Stimulated activated CD4-positive, alpha-beta T cell treated with anti-CD3 and anti-CD28 coated beads, Interleukin-12 subunit alpha, Interleukin-12 subunit beta, amount 100 ng/mL, for 4 hours (primary cell): Measurements from ENCODE around the gene C12orf42.
"Not testable (repeated sequence)": the region's sequence is repeated elsewhere in the genome, so short reads cannot be mapped to it uniquely, and the experiment has no call there.

Experiments
- DNase-seq: peaks from one replicate; pipeline ENCODE4 v3.0.0-alpha.2; 2020

C12orf42 gene

DNA sequence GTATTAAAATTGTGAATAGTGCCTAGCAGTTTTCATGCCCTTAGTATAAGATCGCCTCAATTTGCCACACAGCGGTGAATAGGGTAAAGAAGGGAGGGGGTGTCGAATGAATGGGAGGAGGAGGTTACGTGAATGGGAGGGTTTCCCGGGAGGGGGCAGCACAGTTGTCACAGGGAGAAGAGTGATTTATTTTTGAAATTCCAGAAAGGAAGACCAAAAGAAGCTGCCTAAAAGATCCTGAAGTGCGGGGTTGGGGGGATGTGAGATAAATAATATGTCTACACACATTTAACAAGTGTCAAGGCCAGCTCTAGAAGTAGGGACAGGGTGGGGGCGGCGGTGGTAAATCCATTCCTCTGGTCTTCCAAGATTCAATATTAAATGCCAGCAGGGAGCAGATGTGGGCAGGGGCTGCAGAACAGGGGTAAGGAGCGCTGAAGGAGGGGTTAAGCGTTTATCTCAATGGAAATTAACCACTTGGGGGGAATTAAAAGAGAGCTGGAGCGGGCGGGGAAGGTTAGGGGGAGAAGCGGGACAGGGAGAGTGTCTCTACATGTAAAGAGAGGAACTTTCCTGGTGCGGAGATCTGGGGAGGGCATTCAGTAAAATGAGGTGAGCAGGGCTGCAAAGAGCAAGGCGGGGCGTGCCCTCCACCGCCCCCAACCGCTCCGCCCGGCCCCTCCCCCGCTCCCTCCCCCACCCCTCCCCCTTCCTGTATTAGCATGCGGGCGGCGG lies 867 bp downstream of the C12orf42 start:
- DNase-seq, result no peak

DNA sequence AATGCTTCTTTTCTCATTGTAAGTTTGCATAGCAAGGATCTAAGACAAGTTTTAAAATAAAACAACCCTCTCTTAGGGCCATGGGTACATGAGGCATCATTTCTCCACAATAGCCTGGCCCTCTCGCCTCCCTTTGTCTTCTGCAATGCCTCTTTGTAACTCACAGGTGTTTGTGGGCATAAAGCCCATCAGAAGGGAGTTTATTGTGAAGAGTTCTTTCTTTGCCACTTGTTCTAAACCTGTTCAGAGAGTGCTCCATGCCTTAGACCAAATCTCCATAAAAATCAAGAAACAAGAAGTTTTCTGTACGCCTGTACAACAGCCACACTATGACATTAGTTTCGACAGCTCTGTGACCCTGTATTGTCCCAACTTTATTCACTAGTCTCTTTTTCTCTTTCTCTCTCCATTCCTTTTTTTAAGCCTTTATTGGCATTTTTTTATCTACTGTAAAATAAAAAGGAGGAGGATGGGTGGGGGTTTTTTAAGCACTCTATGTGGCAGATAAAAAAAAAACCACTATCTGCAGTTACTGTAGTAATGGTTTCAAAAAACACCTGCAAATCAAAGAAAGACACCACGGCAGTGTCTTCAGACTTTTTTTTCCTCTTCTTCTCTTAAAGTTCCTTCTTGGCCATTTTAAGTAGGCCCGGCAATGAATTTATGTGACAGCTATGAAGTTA lies 1.6 kb downstream of the C12orf42 start:
- DNase-seq, result no peak

DNA sequence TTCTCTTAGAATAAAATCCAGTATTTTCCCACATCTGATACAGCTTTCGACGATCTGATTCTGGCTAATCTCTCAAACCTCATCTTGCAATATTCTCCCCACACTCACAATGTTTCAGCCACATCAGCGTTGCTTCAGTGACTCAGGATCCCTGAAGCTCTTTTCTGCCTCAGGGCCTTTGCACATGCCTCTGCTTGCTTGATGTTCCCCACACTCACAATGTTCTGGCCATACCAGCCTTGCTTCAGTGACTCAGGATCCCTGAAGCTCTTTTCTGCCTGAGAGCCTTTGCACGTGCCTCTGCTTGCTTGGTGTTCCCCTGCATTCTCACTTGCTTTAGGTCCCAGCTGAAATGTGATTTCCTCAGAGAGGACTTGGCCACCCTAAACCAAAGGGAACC lies 2.6 kb downstream of the C12orf42 start:
- DNase-seq, result no peak

DNA sequence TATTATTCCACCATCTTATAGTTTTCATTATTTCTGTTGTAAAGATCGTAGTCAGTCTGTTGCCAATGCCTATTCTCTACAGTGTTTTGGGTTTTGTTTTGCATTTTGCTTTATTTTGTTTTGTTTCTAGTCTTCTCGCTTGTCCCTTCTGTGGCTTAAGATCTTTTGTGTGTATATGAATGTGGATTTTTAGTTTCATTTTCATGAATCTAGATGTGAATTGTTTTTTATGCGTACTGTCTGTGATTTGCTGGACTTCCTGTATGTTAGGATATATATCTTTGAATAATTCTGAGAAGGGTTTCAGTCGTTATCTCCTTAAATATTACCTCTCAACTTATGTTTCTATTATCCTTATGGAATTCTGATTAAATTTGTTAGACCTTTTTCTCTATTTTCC lies 13.4 kb downstream of the C12orf42 start:
- no peak for DNase-seq

DNA sequence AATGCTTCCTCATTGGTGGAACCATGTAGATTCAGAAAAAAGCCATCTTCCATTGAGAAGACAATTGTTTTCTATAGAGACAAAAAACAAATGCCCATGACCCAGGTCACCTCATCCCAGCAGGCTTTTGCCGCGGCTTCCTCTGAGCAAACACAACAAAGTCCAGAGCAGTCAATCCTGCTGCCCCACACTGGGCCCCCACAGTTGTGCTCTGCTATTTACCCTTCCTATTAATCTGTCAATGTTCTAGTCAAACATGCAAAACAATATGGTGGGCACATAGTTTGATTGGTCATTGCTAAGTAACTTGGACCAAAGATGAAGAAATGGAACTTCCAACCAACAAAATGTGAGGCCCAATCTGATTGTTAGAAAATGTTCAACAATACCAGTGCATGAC lies 20.7 kb downstream of the C12orf42 start:
- DNase-seq, result no peak

DNA sequence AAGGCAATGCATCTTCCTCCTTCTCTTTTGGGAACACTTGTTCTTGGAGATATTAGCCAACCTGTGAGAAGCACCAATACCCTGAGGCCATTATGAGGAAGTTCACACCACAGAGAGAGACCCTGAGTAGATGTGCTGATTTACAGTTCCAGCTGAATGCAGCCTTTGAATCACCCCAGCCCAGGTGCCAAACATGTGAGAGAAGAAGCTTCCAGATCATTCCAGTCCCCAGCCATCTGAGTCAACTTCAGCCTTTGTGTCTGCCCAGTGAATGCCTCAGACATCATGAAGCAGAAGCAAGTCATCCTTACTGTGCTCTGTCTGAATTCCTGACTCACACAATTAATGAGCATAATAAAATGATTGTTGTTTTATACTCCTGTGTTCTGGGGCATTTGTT lies 25.1 kb downstream of the C12orf42 start:
- no peak for DNase-seq

DNA sequence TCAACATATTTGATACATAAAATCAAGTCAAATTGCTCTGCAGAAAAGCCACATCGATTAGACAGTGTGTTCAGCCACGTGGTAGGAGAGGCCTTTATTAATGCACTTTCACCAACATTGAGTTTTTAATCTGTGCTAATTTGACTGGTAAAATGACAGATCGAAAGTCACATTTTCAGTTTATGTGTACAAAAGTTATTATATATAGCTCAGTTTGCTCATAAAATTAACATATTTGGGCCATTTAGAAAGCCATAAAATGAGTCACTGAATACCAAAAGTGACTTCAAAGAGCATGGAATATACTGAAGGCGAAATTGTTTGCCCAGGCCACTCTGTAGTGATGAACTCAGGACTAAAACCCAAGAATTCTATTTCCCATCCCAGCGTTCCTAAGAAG lies 26.0 kb downstream of the C12orf42 start:
- no peak for DNase-seq

DNA sequence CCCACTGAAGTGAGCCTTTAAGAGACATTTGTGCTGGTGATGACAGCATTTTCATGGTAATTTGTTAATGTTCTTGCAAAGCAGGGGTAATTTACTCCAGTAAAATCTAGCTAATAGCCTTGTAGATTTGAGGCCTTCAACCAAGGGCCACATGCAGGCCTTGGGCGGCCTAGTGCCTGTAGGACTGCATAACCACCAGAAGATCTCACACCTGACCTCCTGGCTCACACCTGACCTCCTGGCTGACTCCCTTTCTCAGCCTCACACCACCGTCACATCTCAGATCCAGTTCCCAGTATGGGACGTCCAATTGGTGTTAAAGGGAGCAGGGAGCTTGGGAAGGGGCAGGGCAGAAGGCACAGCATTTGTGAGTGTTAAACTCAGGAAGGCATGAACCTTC lies 26.9 kb downstream of the C12orf42 start:
- no peak for DNase-seq

DNA sequence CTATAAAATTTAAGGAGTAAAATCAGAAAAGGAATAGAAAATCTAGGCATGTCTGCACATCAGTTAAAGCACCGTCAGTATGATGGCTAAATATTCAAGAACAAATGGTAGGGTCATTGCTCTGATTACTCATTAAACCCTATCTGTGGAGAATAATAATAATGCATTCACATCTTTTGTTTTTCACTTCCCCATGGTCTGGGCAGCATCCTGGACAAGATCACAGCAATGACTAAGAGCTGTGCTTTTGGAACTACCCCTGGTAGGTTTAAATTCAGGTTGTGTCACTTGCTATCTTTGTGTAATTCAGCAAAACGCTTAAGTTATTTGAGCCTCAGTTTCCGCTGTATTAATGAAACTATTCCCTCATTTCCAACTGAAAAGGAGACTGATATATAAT lies 33.1 kb downstream of the C12orf42 start:
- no peak for DNase-seq

DNA sequence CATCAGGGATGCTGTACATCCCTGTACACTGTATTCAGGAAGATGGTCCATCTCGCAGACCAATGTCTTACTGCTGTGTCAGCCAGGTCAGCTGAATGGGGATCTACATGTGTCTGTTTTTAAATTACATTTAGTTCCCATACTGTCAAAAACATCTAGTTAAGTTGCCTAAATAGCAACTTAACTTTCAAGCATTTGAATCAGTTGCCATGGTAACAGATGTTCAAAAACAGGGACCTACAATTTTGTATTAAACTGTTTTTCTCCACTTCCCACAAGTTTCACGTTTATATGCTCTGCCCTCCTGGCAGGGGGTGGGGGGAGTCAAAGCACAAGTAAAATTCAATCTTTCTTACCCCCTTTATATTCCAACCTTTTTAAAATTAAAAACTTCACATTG lies 38.3 kb downstream of the C12orf42 start:
- DNase-seq, result no peak

DNA sequence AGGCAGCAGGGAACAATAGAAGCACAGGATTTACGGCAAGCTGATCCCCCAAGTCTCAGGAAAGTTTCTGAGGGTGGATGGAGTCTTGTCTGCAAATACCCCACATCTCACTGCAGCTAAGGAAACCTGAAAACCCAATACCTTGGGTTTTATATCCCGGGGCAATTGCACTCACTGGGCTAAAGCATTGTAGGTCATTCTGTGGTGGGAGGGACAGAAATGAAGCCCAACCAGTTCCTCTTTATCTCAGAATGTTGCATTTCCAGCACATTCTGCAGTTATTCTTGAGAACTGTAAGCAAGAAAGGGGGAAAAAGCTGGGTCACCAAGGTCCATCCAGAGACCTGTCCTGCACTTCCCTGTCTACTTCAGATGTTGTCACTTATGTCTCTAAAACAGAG lies 39.8 kb downstream of the C12orf42 start:
- DNase-seq, result no peak

DNA sequence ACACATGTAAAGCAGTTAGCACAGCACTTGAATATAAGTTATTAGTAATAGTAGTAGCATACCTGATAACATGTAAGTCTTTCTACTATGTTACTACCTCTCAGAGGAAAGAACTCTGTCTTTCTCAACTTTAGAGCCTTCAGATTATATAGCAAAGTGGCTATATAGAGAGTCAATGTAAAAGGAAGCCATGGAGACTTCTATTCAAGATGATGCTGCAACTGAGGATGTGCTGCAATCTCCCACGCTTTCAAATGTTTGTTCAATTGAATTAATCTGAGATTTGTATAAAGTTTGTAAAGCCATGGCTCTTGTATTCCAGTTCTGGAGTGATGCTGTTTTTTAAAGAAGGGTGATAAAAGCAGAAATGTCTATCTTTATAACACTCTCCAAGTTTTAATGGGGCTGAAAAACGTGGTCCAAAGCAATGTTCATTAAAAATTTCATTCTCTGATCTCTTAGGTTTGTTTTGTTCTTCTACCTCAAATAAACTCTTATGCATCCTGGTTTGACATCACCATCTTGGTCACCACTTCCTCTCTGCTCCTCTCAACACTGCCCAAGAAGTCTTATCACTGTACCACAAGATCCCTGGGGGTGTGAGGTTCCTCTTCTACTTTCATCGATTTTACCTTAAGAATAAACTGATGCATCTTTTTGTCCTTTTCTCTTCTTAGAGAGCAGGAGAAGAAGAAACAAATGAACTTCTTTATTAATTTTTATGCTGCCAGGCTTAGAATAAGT lies 40.6 kb downstream of the C12orf42 start:
- DNase-seq, result no peak

DNA sequence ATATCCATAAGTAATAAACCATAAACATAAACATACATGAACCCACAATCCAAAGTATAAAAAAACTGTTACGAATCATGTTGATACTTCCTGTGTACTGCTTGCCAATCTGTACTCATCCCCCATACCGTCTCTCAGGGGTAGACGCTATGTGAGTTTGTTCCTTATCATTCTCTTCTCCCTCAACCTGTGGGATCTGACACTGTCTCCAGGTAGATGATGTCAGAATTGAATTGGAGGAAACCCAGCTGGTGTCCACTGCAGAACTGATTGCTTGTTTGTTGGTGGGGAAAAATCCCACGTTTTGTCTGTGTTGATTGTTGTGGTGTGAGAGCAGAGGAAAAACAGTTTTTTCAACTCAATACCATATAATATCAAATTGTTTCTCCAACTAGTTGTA lies 50.8 kb downstream of the C12orf42 start:
- no peak for DNase-seq

DNA sequence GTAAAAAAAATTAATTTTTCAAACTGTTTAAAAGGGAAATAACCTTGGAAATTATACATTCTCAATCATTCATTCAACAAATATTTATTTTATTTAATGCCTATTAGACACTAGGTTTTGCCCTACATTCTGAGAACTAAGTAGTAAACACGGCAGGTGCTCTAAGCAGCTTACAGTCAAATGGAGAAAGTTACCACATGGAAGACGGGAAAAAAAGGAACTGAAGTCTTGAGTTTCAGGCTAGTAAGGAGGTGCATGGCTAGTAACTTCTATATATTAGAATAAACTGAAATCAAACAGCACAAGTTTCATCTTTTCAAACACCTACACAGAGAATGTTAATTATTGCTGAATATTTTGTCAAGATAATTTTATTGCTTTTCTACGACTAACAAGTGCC lies 52.9 kb downstream of the C12orf42 start:
- DNase-seq, result no peak

DNA sequence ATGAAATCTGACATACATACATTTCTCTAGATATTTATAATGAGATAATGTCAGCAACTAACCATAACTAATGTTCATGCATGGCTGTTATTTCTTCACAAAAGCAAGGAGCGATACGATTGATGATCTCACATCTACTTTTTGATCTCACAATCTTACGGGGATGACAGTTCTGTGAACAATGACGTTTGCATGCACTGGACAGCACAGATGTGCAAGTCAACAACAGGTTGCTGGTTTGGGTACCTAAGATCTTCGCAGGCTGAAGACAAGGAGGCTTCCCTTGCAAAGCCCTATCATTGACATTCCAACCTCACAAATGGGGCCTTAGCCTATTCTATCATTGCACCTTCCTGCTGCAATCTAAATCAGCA lies 53.6 kb downstream of the C12orf42 start:
- no peak for DNase-seq

DNA sequence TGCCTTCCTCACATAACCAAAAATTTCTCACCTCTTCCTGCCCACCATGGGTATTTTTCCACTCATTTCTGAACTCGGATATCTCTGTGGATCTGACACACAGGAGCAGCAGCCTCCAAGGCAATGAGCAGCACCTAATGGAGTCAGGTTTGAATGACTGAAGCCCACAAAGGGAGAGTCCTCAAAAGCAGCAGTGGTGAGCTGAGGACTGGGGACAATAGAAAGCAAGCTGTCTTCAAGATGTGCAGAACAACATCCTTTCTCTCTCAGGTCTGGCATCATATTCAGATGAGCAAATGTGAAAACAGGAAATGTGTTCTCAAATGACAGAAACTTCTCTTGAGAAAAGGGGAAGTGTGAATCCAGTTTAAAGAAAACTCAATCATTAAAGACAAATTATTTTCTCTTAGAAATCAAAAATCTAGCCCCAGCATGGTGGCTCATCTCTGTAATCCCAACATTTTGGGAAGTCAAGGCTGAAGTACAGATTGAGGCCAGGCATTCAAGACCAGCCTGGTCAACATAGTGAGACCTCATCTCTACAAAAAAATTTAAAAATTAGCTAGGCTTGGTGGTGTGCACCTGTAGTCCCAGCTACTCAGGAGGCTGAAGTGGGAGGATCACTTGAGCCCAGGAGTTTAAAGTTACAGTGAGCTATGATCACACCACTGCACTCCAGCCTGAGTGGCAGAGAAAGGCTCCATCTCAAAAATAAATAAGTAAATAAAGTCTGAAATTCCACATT lies 54.2 kb downstream of the C12orf42 start:
- no peak for DNase-seq

DNA sequence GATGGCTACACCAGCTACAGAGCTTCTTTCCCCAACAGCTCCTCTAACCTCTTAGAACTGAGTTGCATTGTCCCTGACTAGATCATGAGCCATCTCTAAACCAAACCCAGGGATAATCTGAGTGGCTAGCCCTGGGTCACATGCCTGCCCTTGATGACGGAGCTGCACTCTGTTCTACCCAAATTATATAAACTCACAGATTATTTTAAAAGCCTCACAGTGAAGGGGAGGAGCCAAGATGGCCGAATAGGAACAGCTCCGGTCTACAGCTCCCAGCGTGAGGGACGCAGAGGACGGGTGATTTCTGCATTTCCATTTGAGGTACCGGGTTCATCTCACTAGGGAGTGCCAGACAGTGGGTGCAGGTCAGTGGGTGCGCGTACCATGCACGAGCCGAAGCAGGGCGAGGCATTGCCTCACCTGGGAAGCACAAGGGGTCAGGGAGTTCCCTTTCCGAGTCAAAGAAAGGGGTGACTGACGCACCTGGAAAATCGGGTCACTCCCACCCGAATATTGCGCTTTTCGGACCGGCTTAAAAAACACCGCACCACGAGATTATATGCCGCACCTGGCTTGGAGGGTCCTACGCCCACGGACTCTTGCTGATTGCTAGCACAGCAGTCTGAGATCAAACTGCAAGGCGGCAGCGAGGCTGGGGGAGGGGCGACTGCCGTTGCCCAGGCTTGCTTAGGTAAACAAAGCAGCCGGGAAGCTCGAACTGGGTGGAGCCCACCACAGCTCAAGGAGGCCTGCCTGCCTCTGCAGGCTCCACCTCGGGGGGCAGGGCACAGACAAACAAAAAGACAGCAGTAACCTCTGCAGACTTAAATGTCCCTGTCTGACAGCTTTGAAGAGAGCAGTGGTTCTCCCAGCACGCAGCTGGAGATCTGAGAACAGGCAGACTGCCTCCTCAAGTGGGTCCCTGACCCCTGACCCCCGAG lies 61.3 kb downstream of the C12orf42 start:
- not testable (repeated sequence) for DNase-seq

DNA sequence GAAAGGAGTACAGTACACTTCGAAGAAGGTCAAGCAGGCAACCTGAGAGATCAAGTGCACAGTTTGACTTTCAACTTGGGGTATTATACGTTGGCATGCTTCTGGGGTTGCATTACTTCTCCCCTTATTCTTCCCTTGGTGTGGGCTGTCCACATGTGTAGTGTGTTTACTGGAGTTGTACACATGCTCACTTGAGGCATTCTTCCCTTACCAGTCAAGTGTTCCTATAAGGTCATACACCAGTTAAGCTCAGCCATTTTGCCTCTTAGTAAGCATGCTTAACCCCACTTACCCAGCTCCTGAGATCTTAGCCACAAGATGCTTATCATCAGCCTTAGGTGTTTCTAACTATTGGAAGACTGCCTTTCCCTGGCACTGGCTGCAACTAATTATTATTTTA lies 63.8 kb downstream of the C12orf42 start:
- DNase-seq, result no peak

DNA sequence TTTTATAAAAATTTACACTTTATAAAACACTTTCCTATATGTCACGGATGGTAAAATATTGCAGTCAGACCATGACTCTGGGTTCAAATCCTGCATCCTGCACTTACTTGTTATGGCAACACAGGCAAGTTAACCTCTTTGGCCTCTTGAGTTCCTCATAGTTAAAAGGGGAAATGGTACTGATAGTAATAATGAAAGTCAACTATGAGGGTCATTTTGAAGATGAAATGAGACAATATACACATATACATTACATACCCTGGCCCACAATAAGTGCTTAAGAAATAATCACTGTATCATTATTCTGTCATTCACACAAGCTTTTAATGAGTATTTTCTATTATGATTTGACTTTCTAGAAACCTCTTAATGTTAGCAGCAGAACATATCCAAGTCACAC lies 64.4 kb downstream of the C12orf42 start:
- DNase-seq, result no peak

DNA sequence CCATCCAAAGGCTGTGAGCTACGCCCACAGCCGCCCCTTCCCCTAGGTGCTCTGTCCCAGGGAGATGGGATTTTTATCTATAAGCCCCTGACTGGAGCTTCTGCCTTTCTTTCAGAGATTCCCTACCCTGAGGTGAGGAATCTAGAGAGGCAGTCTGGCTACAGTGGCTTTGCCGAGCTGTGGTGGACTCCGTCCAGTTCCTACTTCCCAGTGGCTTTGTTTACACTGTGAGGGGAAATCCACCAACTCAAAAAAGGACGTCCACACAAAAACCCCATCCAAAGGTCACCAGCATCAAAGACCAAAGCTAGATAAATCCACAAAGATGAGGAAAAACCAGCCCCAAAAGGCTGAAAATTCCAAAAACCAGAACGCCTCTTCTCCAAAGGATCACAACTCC lies 70.1 kb downstream of the C12orf42 start:
- DNase-seq, result not testable (repeated sequence)

DNA sequence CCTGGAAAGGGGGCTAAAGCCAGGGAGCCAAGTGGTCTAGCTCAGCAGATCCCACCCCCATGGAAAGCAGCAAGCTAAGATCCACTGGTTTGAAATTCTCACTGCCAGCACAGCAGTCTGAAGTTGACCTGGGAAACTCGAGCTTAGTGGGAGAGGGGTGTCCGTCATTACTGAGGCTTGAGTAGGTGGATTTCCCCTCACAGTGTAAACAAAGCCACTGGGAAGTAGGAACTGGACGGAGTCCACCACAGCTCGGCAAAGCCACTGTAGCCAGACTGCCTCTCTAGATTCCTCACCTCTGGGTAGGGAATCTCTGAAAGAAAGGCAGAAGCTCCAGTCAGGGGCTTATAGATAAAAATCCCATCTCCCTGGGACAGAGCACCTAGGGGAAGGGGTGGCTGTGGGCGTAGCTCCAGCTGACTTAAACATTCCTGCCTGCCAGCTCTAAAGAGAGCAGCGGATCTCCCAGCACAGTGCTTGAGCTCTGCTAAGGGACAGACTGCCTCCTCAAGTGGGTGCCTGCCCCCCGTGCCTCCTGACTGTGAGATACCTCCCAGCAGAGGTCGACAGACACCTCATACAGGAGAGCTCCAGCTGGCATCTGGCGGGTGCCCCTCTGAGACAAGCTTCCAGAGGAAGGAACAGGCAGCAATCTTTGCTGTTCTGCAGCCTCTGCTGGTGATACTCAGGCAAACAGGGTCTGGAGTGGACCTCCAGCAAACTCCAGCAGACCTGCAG lies 70.8 kb downstream of the C12orf42 start:
- DNase-seq, result not testable (repeated sequence)

DNA sequence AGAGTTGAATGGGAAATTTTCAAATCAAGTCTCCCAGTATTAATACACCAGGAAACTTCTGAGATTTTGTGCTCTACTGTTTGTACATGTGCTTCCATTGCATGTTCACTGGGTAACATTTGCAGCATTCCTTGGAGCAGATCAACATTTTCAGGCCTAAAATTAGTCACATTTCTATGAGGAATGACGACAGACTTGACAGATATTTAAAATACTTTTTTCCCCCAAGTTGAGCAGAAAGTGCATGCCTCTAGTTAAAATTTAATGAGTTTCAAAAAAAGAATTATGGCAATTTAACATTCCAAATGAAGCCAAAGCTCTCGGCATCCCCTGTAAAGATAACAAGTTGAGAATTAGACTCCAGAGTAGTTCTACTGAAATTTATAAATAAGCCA lies 72.3 kb downstream of the C12orf42 start:
- DNase-seq, result no peak
